ENCODE results near the gene NNT.

Gene NNT

DNA sequence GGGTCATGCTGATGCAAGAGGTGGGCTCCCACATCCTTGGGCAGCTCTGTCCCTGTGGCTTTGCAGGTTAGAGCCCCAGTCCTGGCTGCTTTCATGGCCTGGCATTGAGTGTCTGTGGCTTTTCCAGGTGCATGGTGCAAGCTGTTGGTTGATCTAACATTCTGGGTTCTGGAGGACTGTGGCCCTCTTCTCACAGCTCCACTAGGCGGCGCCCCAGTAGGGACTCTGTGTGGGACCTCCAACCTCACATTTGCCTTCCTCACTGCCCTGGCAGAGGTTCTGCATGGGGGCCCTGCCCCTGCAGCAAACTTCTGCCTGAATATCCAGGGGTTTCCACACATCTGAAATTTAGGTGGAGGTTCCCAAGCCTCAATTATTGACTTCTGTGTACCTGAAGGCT, 150.1 kb downstream of the NNT start:
- Histone ChIP-seq H3K27ac (ENCODE audit: low read length, poor library complexity, severe bottlenecking) (no peak overlapping the region), H3K36me3 (ENCODE audit: control insufficient read depth in 1 of 2, insufficient read depth in 2 of 2, low read depth in 1 of 2, low read length in 2 of 2) (no peaks in the 10 kb centered on the region), H3K4me3 (ENCODE audit: insufficient read depth in 1 of 2, low read depth in 1 of 2, low read length in 2 of 2) (no peak overlapping the region), H3K18ac (ENCODE audit: low read depth in 1 of 2, low read length in 2 of 2) (no peak overlapping the region), H2BK12ac (ENCODE audit: low read length in 2 of 2) (no peak overlapping the region), H3K79me1 (replicated peaks; ENCODE audit: low read length, poor library complexity, severe bottlenecking) (no peaks in the 10 kb centered on the region), H3K4me2 (ENCODE audit: low read length, poor library complexity, severe bottlenecking) (no peak overlapping the region), H3K4ac (ENCODE audit: low read depth in 1 of 2, low read length in 2 of 2) (no peak overlapping the region), H3K14ac (ENCODE audit: low read length in 2 of 2) (no peak overlapping the region), H3K9me3 (ENCODE audit: control insufficient read depth, low read length) (peaks cover 10% of the 10 kb centered on the region), H4K8ac (ENCODE audit: low read length) (no peak overlapping the region), H2BK15ac (ENCODE audit: low read depth, poor library complexity, severe bottlenecking) (no peak overlapping the region), H3K27me3 (ENCODE audit: control insufficient read depth in 1 of 2, insufficient read depth in 1 of 2, low read length in 2 of 2) (no peaks in the 10 kb centered on the region), H2AK5ac (ENCODE audit: low read length, severe bottlenecking) (no peak overlapping the region), H2BK120ac (ENCODE audit: low read depth, low read length) (no peak overlapping the region), H2AFZ (ENCODE audit: low read depth, low read length) (no peak overlapping the region), H3K9ac (ENCODE audit: low read length) (no peak overlapping the region), H4K91ac (ENCODE audit: low read length) (no peak overlapping the region), H3K23ac (ENCODE audit: low read length in 2 of 2) (no peak overlapping the region), H2BK5ac (ENCODE audit: low read depth, low read length, poor library complexity, severe bottlenecking) (no peak overlapping the region), H3K4me1 (ENCODE audit: control insufficient read depth, insufficient read depth, low read depth, low read length) (no peaks in the 10 kb centered on the region)
- WGBS, result 80% methylated on average over 2 of the region's 2 CpGs
- DNase-seq, result no peak
